ENCODE measurements around the gene PDZRN4.

Gene PDZRN4

GRCh38 chr12:41221491-41221890, 33.4 kb downstream of the PDZRN4 start:
- no peak for TF ChIP-seq POLR2AphosphoS5 (IDR thresholded peaks at IDR 0.05; ENCODE audit: low read depth, low read length)
- no peak for TF ChIP-seq TAF1 (IDR thresholded peaks at IDR 0.05; ENCODE audit: borderline replicate concordance, insufficient read depth, low read length)
- TF ChIP-seq FOXP2 (optimal IDR thresholded peaks at IDR 0.05; ENCODE audit: borderline replicate concordance, extremely low read depth, extremely low read length, insufficient read depth) = no peak
- no peak for TF ChIP-seq SIN3A (IDR thresholded peaks at IDR 0.05; ENCODE audit: borderline replicate concordance, insufficient read depth, low read length)
- TF ChIP-seq REST (IDR thresholded peaks at IDR 0.05; ENCODE audit: insufficient read depth in 1 of 2, low read depth in 2 of 2, low read length in 2 of 2) = no peak

GRCh38 chr12:41223600-41223999, 35.5 kb downstream of the PDZRN4 start:
- TF ChIP-seq FOXP2 (optimal IDR thresholded peaks at IDR 0.05; ENCODE audit: borderline replicate concordance, extremely low read depth, extremely low read length, insufficient read depth) = no peak

- TF ChIP-seq SIN3A (IDR thresholded peaks at IDR 0.05; ENCODE audit: borderline replicate concordance, insufficient read depth, low read length) = no peak
- TF ChIP-seq TAF1 (IDR thresholded peaks at IDR 0.05; ENCODE audit: borderline replicate concordance, insufficient read depth, low read length) = no peak
- no peak for TF ChIP-seq FOXP2 (optimal IDR thresholded peaks at IDR 0.05; ENCODE audit: borderline replicate concordance, extremely low read depth, extremely low read length, insufficient read depth)
- TF ChIP-seq POLR2AphosphoS5 (IDR thresholded peaks at IDR 0.05; ENCODE audit: low read depth, low read length) = no peak
- no peak for TF ChIP-seq REST (IDR thresholded peaks at IDR 0.05; ENCODE audit: insufficient read depth in 1 of 2, low read depth in 2 of 2, low read length in 2 of 2)
Measured at GRCh38 chr12:41224066-41224465, 35.9 kb downstream of the PDZRN4 start.

- no peak for TF ChIP-seq POLR2AphosphoS5 (IDR thresholded peaks at IDR 0.05; ENCODE audit: low read depth, low read length)
- no peak for TF ChIP-seq SIN3A (IDR thresholded peaks at IDR 0.05; ENCODE audit: borderline replicate concordance, insufficient read depth, low read length)
- no peak for TF ChIP-seq FOXP2 (optimal IDR thresholded peaks at IDR 0.05; ENCODE audit: borderline replicate concordance, extremely low read depth, extremely low read length, insufficient read depth)
- no peak for TF ChIP-seq REST (IDR thresholded peaks at IDR 0.05; ENCODE audit: insufficient read depth in 1 of 2, low read depth in 2 of 2, low read length in 2 of 2)
- TF ChIP-seq TAF1 (IDR thresholded peaks at IDR 0.05; ENCODE audit: borderline replicate concordance, insufficient read depth, low read length) = no peak
Measured at GRCh38 chr12:41225179-41225578, 37.1 kb downstream of the PDZRN4 start.

GRCh38 chr12:41228066-41228820, 40.1 kb downstream of the PDZRN4 start:
- no peak for TF ChIP-seq SIN3A (IDR thresholded peaks at IDR 0.05; ENCODE audit: borderline replicate concordance, insufficient read depth, low read length)
- TF ChIP-seq REST (IDR thresholded peaks at IDR 0.05; ENCODE audit: insufficient read depth in 1 of 2, low read depth in 2 of 2, low read length in 2 of 2) = no peak
- no peak for TF ChIP-seq TAF1 (IDR thresholded peaks at IDR 0.05; ENCODE audit: borderline replicate concordance, insufficient read depth, low read length)
- no peak for TF ChIP-seq FOXP2 (optimal IDR thresholded peaks at IDR 0.05; ENCODE audit: borderline replicate concordance, extremely low read depth, extremely low read length, insufficient read depth)
- no peak for TF ChIP-seq POLR2AphosphoS5 (IDR thresholded peaks at IDR 0.05; ENCODE audit: low read depth, low read length)

All from PFSK-1 (cell line).